ENCODE results near the gene MMEL1.
A peak's percentile ranks its signal among the peaks of the same experiment; 100 is the strongest.
"Not testable (repeated sequence)": the region's sequence is repeated elsewhere in the genome, so short reads cannot be mapped to it uniquely, and the experiment has no call there.

MMEL1 gene

GRCh38 chr1:2569703-2570102, 63.1 kb downstream of the MMEL1 start:
- not testable (repeated sequence) for DNase-seq

DNA sequence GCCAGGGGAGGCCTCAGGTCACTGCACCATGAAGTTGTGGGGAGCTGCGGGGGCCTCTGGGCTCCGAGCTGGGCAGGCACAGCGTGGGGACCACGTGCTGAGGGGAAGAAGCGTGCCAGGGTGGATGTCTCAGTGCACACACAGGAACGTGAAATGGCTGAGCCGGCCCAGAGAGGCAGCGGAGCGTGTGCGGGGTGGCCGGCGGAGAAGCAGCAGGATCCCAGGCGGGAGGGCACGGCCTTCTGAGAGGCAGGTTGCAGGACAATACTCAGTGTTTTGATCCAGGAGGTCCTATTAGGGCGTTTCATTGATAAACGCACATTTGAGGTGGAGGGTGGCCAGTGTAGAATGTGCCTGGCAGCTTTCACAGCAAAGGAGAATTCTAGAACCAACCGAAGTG, 63.8 kb downstream of the MMEL1 start:
- no peak for DNase-seq

GRCh38 chr1:2568187-2568816, 64.5 kb downstream of the MMEL1 start:
- DNase-seq, result not testable (repeated sequence)

DNA sequence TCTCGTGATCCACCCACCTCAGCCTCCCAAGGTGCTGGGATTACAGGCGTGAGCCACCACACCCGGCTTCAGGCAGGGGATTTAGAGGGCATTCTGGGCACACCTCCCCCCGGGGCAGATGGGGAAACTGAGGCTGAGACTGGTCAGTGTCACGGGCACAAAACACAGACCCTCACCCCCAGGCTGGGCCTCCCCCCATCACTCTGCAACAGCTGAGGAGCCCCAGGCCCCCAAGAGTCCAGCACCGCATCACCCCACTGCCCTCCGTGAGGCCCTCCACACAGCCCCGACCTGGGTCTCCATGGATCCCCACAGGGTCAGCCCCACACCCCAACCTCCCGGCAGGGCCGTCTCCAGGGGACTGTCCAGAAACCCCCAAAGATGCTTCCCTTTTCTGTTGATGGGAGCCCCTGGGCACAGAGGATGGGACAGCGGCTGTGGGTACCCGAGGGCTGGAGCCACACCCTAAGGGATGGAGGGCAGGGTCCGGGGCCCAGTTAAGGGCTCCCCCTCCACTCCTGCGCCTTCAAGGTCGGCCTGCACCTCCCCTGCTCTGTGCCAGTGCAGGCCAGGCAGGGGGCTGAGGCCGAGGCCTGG, 65.6 kb downstream of the MMEL1 start:
- no peak for DNase-seq

GRCh38 chr1:2566101-2567045, 66.4 kb downstream of the MMEL1 start:
- DNase-seq, result no peak

DNA sequence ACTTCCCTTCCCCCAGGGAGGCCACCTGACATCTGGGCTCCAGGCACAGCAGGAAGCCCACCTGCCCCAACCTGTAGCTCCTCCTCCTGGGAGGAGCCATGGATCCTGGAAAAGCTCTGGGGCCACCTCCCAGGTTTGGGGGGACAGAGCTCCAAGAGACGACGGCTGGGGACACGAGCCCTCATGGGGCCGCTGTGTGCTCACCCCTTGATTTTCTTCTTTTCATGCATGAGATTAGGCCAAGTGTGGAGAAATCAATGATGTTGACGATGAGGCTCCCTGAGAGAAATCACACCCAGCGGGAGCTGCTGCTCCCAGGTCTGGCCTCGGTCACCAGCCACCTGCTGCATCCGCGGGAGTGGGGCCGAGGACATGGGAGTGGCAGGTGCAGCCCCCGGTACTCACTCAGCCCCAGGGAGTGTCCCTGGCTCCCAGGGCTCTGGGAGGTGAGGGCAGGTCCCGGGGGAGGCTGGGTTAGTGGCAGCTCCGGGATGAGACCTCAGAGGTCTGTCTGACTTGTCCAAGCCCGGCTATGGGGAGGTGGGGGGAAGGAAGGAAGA, 67.9 kb downstream of the MMEL1 start:
- DNase-seq, result no peak

DNA sequence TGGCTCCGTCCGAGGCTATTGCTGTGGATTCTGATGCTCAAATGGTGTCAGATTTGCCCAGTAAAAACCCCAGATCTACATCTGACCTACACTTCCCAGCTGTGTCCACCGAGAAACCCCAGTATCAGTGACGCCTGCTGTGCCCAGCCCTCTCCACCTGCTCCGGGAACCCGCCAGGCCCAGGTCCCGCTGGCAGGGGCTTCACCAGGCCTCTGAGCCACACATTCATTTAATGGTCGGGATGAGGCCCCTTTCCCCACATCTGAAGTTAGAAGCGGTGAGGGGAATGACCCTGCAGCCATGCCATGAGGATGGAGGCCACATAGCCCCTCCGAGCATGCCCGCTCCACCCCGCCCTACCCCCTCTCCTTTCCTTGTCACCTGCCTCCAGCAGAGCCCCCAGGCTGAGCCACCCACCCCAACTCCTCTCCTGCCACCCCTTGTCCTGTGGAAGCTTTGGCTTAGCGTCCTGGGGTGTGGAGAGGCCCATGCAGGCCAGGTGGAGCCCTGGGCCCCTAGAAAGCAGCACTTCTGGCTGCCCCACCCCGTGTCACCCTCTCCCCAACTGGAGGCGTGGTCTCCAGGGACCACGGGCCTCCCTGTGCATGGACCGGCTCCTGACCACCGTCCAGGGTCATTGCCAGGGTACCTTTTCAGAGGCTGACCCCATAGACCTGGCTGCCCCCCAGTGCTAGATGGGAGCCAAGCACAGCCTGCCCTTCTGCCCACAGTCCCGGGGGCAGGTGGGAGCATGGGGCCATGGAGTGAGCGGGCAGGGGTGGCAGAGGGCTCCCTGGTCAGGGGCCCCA, 68.6 kb downstream of the MMEL1 start:
- DNase-seq, result no peak

- no peak for DNase-seq
Observed at GRCh38 chr1:2563205-2563604, 69.6 kb downstream of the MMEL1 start.

DNA sequence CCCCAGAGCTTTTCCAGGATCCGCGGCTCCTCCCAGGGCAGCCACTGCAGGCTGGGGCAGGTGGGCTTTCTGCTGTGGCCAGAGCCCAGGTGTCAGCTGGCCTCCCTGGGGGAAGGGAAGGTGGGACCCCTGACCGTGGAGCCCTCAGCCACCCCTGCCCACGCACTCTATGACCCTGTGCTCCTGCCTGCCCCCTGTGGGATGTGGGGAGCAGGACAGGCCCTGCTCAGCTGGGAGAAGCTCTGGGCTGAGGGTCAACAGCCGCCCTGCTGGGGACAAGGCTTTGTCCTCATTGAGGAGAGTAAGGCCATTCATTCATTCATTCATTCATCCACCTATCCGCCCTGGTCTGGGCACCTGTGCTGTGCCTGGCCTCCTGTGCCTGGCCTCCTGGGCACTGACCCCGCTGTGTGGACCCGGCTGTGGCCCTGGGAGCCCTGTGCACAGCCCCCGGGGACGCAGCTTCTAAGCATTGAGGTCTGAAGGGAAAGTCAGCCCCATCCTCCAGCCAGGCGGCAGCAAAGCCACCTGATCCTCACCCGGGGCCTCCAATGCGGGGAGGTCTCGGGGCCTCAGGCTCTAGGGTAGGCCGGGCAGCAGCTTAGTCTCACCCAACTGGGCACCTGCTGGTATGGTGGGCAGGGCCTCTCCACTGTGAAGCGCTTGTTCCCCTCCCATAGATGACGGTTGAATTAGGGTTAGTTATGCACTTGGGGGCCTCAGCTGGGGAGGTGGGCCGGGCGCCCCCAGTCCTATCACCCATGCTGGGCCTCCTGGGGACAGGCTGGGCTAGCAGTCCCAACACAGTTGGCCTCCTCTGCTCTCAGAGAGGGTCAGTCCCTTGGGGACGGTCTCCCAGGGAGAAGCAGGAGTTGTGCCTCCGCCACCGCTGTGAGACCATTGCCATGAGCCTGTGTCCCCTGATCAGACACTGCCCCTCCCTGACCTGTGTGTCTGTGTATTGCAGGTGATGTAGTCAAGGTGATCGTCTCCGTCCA, 70.6 kb downstream of the MMEL1 start:
- DNase-seq, result no peak

- DNase-seq, result no peak
Observed at GRCh38 chr1:2561446-2561845, 71.4 kb downstream of the MMEL1 start.

GRCh38 chr1:2560299-2561073, 72.3 kb downstream of the MMEL1 start:
- DNase-seq, result no peak

DNA sequence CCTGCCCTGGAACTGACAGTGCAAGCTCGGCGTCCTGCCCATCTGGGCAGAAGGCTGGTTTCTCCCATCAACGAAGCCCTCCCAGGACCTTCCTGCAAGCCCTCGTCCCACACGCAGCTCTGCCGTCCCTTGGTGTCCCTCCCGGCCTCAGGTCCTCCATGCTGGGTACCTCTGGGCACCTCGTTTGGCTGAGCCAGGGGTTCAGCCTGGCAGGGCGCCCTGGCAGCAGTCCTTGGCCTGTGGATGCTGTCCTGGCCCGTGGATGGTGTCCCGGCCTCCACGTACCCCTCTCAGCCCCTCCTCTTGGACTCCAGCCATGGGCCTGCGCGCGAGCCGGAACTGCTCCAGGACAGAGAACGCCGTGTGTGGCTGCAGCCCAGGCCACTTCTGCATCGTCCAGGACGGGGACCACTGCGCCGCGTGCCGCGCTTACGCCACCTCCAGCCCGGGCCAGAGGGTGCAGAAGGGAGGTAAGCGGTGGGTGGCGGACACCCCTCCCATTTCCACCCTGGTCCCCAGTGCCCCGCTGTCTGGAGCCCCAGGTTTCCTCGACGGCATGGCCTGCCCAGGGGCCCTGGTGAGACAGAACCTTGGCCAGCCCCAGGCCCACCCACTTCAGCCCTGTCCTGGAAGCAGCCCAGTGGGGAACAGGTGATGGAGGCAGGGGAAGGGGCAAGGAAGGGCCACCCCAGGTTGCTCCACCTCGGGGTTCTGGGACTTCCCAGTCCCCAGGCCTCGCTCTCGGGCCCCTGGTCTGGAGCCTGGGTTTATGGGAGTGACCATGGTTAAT, 73.1 kb downstream of the MMEL1 start:
- no peak for DNase-seq

DNA sequence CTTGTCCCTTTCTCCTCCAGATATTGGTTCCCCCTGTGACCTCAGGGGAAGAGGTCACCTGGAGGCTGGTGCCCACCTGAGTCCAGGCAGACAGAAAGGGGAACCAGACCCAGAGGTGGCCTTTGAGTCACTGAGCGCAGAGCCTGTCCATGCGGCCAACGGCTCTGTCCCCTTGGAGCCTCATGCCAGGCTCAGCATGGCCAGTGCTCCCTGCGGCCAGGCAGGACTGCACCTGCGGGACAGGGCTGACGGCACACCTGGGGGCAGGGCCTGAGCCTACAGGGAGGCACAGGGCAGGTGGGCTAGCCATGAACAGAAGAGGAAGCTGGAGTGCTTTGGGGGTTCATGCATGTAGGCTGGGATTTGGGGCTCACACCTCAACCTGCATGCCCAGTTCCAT, 74.0 kb downstream of the MMEL1 start:
- DNase-seq, result no peak

GRCh38 chr1:2558420-2558819, 74.4 kb downstream of the MMEL1 start:
- no peak for DNase-seq

DNA sequence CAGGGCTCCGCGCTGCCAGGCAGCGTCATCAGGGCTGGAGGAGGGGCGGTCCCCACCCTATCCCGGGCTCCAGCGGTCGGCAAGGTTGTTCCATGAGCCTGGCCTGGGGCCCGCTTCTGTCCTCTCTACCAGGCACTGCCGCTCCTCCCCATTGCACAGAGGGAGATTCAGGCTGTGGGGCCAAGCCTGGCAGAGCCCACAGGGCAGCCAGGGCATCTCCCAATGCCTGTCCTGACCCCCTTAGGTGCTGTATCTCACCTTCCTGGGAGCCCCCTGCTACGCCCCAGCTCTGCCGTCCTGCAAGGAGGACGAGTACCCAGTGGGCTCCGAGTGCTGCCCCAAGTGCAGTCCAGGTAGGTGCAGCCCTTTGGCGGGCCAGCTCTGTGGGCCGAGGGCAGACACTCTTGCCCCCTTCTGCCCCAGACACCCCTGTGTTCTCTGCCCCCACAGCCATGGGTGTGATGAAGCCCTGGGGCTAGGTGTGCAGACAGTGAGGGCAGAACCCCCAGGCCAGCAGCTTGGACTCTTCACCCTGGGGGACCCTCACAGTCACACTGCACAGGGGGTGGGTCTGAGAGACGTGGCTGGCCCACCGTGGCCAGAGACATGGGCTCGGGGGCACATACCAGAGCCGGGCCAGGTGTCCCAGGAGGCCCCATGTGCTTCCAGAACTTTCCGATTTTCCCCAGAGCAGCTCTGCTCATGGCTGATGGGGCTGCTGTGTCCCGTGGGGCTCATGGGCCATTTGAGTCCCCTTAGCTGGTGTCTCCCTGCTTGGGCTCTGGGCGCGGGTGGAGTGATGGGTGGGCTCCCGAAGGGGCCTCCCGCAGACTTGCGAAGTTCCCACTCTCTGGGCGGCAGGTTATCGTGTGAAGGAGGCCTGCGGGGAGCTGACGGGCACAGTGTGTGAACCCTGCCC, 75.1 kb downstream of the MMEL1 start:
- DNase-seq, result no peak

- peak; percentile 38 for DNase-seq
Observed at GRCh38 chr1:2556678-2557481, 75.9 kb downstream of the MMEL1 start.

DNA sequence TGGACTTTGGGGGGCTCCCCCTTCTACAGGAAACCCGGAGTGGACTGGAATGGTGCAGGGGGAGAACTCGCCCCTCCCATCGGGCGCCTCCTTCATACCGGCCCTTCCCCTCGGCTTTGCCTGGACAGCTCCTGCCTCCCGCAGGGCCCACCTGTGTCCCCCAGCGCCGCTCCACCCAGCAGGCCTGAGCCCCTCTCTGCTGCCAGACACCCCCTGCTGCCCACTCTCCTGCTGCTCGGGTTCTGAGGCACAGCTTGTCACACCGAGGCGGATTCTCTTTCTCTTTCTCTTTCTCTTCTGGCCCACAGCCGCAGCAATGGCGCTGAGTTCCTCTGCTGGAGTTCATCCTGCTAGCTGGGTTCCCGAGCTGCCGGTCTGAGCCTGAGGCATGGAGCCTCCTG, 76.5 kb downstream of the MMEL1 start, which contains the start of gene TNFRSF14:
Gene TNFRSF14, plus strand, starts transcription at position 95 of the 401 bp plus-strand sequence. Its CDS starts 294 bp downstream, at position 389.
- DNase-seq, result peak; percentile 75
